ENCODE results near the gene WDCP. TPM values are rescaled to one million over a fixed set of nuclear protein-coding genes. Genes with fewer than 3 reads are reported as not detected.
"Not testable (repeated sequence)": the region's sequence is repeated elsewhere in the genome, so short reads cannot be mapped to it uniquely, and the experiment has no call there.

Gene WDCP, protein sequence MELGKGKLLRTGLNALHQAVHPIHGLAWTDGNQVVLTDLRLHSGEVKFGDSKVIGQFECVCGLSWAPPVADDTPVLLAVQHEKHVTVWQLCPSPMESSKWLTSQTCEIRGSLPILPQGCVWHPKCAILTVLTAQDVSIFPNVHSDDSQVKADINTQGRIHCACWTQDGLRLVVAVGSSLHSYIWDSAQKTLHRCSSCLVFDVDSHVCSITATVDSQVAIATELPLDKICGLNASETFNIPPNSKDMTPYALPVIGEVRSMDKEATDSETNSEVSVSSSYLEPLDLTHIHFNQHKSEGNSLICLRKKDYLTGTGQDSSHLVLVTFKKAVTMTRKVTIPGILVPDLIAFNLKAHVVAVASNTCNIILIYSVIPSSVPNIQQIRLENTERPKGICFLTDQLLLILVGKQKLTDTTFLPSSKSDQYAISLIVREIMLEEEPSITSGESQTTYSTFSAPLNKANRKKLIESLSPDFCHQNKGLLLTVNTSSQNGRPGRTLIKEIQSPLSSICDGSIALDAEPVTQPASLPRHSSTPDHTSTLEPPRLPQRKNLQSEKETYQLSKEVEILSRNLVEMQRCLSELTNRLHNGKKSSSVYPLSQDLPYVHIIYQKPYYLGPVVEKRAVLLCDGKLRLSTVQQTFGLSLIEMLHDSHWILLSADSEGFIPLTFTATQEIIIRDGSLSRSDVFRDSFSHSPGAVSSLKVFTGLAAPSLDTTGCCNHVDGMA
- 3.6 TPM for polyA plus RNA-seq (2013)

DNA sequence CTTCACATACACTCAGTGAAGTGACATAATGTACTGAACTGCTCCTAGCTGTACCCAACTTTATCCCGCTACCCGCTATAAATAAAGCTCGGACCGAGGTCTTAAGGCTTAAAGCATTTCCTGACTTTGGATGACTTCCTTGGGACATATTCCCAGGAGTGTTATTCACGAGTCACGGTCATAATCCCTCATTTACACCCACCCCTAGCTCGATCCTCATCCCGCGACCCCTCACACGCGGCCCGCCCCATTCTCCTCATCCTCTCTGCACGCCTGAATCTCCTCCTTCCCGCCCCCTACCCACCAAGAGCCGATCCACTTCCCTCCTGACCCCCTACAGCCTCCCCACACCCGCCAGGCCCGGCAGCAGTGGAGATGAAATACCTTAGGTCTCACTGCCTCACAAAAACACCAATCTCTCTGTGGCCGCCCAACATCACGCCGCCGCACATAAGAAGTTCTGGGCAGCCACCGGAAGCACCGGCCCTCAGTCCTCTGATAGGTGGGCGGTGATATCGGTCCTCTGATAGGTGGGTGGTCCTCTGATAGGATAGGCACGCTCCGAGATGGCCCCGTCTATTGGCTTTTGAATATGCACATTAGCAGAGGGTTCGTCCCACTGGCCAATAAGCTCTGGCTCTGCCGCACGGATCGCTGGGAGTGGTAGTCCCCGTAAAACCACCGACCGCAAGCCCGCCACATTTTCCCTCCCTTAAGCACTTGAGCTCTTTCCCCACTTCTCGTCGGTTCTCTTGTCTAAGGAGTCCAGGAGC is at the start of gene WDCP:
Gene WDCP, minus strand, starts transcription at position 462 of the 773 bp plus-strand sequence. CDS start 7,897 bp downstream, outside the sequence.
- Histone ChIP-seq H3K4me3 (ENCODE audit: control insufficient read depth in 1 of 7, extremely low read depth in 1 of 7, insufficient read depth in 4 of 7, low read depth in 2 of 7, low read length in 6 of 7) (peak within 1 kb of the TSS; percentile 63 to 94 (median 85)), H3K36me3 (ENCODE audit: control insufficient read depth in 4 of 4, insufficient read depth in 4 of 4, low read length in 3 of 4) (peaks cover 0 to 2% (median 0%) of the 10 kb centered on the region in 4 experiments), H3K27ac (ENCODE audit: insufficient read depth in 1 of 2, low read depth in 1 of 2, low read length in 2 of 2, poor library complexity in 1 of 2, severe bottlenecking in 2 of 2) (peak within 1 kb of the TSS; percentile 58 to 68), H3K4me1 (ENCODE audit: control extremely low read depth in 1 of 4, control insufficient read depth in 4 of 4, insufficient read depth in 4 of 4, low read length in 3 of 4) (peaks cover 5 to 34% (median 27%) of the 10 kb centered on the region in 4 experiments), H3K27me3 (replicated peaks in 2 of 5; ENCODE audit: control insufficient read depth in 4 of 5, insufficient read depth in 5 of 5, low read length in 4 of 5) (peaks cover 0 to 37% (median 15%) of the 10 kb centered on the region in 5 experiments), H3K9me3 (ENCODE audit: control extremely low read depth in 1 of 5, control insufficient read depth in 4 of 5, insufficient read depth in 2 of 5, low read depth in 1 of 5, low read length in 4 of 5) (no peaks in the 10 kb centered on the region)
- CTCF ChIA-PET = interaction anchor here (0.5 to 1.8 kb wide), 10 partner anchors 12 to 280 kb away, joined by 3 to 15 read pairs (median 3); partner anchors contain the start of gene TP53I3
- DNase-seq = peak; percentile 98 to 99 (median 98)
- POLR2A ChIA-PET = interaction anchor here (0.6 to 1.3 kb wide), 3 partner anchors 30 to 77 kb away, joined by 3 to 12 read pairs (median 3); partner anchors contain the start of gene SF3B6
- 0% methylated on average over 27 of the region's 38 CpGs for WGBS (ENCODE audit: insufficient coverage)

DNA sequence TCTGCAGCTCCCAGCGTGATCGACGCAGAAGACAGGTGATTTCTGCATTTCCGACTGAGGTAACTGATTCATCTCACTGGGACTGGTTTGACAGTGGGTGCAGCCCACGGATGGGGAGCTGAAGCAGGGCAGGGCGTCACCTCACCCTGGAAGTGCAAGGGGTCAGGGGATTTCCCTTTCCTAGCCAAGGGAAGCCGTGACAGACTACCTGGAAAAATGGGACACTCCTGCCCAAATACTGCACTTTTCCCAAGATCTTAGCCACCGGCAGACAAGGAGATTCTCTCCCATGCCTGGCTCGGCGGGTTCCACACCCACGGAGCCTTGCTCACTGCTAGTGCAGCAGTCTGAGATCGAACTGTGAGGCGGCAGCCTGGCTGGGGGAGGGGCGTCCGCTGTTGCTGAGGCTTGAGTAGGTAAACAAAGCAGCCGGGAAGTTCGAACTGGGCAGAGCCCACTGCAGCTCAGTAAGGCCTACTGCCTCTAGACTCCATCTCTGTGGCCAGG is 48.0 kb upstream of the WDCP start:
- H3K9me3 ChIP-seq (ENCODE audit: control extremely low read depth in 1 of 5, control insufficient read depth in 4 of 5, insufficient read depth in 2 of 5, low read depth in 1 of 5, low read length in 4 of 5); H3K4me1 ChIP-seq (ENCODE audit: control extremely low read depth in 1 of 4, control insufficient read depth in 4 of 4, insufficient read depth in 4 of 4, low read length in 3 of 4); DNase-seq; POLR2A ChIA-PET; H3K4me3 ChIP-seq (ENCODE audit: control insufficient read depth in 1 of 7, extremely low read depth in 1 of 7, insufficient read depth in 4 of 7, low read depth in 2 of 7, low read length in 6 of 7); H3K27me3 ChIP-seq (replicated peaks in 2 of 5; ENCODE audit: control insufficient read depth in 4 of 5, insufficient read depth in 5 of 5, low read length in 4 of 5); H3K27ac ChIP-seq (ENCODE audit: insufficient read depth in 1 of 2, low read depth in 1 of 2, low read length in 2 of 2, poor library complexity in 1 of 2, severe bottlenecking in 2 of 2): not testable (repeated sequence)
- CTCF ChIA-PET = interaction anchor here (0.8 to 1.9 kb wide), 2 partner anchors 17 to 19 kb away, joined by 3 to 4 read pairs; partner anchors contain the start of gene SF3B6
- peaks cover 3 to 38% (median 16%) of the 10 kb centered on the region in 4 experiments for H3K36me3 ChIP-seq (ENCODE audit: control insufficient read depth in 4 of 4, insufficient read depth in 4 of 4, low read length in 3 of 4)
- WGBS (ENCODE audit: insufficient coverage) = 98% methylated on average over 16 of the region's 17 CpGs

DNA sequence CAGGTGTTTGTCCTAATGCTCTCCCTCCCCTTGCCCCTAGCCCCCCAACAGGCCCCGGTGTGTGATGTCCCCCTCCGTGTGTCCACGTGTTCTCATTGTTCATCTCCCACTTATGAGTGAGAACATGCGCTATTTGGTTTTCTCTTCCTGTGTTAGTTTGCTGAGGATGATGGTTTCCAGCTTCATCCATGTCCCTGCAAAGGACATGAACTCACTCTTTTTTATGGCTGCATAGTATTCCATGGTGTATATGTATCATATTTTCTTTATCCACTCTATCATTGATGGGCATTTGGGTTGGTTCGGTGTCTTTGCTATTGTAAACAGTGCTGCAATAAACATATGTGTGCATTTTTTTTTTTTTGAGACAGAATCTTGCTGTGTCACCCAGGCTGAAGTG is 46.1 kb upstream of the WDCP start:
- CTCF ChIA-PET = interaction anchor here (1.5 kb wide), 1 partner anchor 71 kb away, joined by 3 read pairs; no protein-coding TSS in a partner anchor
- POLR2A ChIA-PET = interaction anchor here (1.5 kb wide), 1 partner anchor 9 kb away, joined by 3 read pairs; the partner anchor contains the start of gene TP53I3
- H3K4me1 ChIP-seq (ENCODE audit: control extremely low read depth in 1 of 4, control insufficient read depth in 4 of 4, insufficient read depth in 4 of 4, low read length in 3 of 4); H3K4me3 ChIP-seq (ENCODE audit: control insufficient read depth in 1 of 7, extremely low read depth in 1 of 7, insufficient read depth in 4 of 7, low read depth in 2 of 7, low read length in 6 of 7); H3K27me3 ChIP-seq (replicated peaks in 2 of 5; ENCODE audit: control insufficient read depth in 4 of 5, insufficient read depth in 5 of 5, low read length in 4 of 5); DNase-seq; H3K27ac ChIP-seq (ENCODE audit: insufficient read depth in 1 of 2, low read depth in 1 of 2, low read length in 2 of 2, poor library complexity in 1 of 2, severe bottlenecking in 2 of 2); H3K9me3 ChIP-seq (ENCODE audit: control extremely low read depth in 1 of 5, control insufficient read depth in 4 of 5, insufficient read depth in 2 of 5, low read depth in 1 of 5, low read length in 4 of 5): not testable (repeated sequence)
- peaks cover 3 to 48% (median 16%) of the 10 kb centered on the region in 4 experiments for H3K36me3 ChIP-seq (ENCODE audit: control insufficient read depth in 4 of 4, insufficient read depth in 4 of 4, low read length in 3 of 4)
- WGBS (ENCODE audit: insufficient coverage) = no CpG with 5 or more reads among the region's 5 CpGs

DNA sequence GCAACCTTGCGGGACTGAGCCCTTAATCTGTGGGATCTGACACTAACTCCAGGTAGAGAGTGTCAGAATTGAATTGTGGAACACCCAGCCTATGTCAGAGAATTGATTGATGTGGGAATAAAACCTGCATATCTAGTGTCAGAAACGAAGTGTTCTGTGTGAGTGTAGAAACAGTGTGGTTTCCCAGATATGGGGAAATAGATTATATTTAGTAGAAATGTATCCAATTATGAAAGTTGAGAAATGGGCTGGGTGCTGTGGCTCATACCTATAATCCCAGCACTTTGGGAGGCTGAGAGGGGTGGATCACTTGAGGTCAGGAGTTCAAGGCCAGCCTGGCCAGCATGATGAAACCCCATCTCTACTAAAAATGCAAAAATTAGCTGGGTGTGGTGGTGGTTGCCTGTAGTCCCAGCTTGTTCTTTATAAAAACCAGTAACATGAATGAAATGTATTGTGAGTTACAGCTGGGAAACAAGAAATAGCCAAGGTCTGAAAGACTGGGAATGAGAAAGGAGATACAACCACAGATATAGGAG is 41.7 kb upstream of the WDCP start:
- Histone ChIP-seq H3K36me3 (ENCODE audit: control insufficient read depth in 4 of 4, insufficient read depth in 4 of 4, low read length in 3 of 4) (peaks cover 3 to 30% (median 5%) of the 10 kb centered on the region in 4 experiments), H3K9me3 (ENCODE audit: control extremely low read depth in 1 of 5, control insufficient read depth in 4 of 5, insufficient read depth in 2 of 5, low read depth in 1 of 5, low read length in 4 of 5) (no peaks in the 10 kb centered on the region), H3K4me3 (ENCODE audit: control insufficient read depth in 1 of 7, extremely low read depth in 1 of 7, insufficient read depth in 4 of 7, low read depth in 2 of 7, low read length in 6 of 7) (no peak overlapping the region), H3K4me1 (ENCODE audit: control extremely low read depth in 1 of 4, control insufficient read depth in 4 of 4, insufficient read depth in 4 of 4, low read length in 3 of 4) (peaks cover 4 to 13% (median 8%) of the 10 kb centered on the region in 4 experiments), H3K27ac (ENCODE audit: insufficient read depth in 1 of 2, low read depth in 1 of 2, low read length in 2 of 2, poor library complexity in 1 of 2, severe bottlenecking in 2 of 2) (no peak overlapping the region), H3K27me3 (replicated peaks in 2 of 5; ENCODE audit: control insufficient read depth in 4 of 5, insufficient read depth in 5 of 5, low read length in 4 of 5) (no peaks in the 10 kb centered on the region)
- ChIA-PET POLR2A (no interaction called here), CTCF (interaction anchor here (0.6 to 1.4 kb wide), 2 partner anchors 33 to 265 kb away, joined by 3 to 5 read pairs; no protein-coding TSS in a partner anchor)
- DNase-seq = no peak
- no CpG with 5 or more reads among the region's 2 CpGs for whole genome bisulfite sequencing (ENCODE audit: insufficient coverage)

DNA sequence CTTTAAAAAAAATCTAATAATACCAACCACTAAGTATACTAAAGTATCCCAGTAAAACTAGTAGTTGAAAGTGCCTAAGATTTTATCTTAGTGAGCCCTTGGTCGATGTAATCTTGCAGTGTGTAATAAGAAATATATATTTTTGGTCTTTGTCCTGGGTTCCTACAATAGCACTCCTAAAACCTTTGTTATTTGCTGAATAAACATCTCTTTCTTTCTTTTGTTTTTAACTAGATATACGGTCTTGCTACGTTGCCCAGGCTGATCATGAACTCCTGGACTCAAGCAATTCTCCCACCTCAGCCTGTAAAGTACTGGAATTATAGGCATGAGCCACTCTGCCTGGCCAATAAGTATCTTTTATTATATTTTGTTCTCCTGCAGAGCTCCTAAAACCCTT is 39.8 kb upstream of the WDCP start:
- H3K27ac ChIP-seq (ENCODE audit: insufficient read depth in 1 of 2, low read depth in 1 of 2, low read length in 2 of 2, poor library complexity in 1 of 2, severe bottlenecking in 2 of 2) = no peak overlapping the region
- 83% methylated on average over 1 of the region's 3 CpGs for WGBS (ENCODE audit: insufficient coverage)
- ChIA-PET CTCF (no interaction called here), POLR2A (no interaction called here)
- no peak overlapping the region for H3K4me3 ChIP-seq (ENCODE audit: control insufficient read depth in 1 of 7, extremely low read depth in 1 of 7, insufficient read depth in 4 of 7, low read depth in 2 of 7, low read length in 6 of 7)
- no peaks in the 10 kb centered on the region for H3K9me3 ChIP-seq (ENCODE audit: control extremely low read depth in 1 of 5, control insufficient read depth in 4 of 5, insufficient read depth in 2 of 5, low read depth in 1 of 5, low read length in 4 of 5)
- H3K27me3 ChIP-seq (replicated peaks in 2 of 5; ENCODE audit: control insufficient read depth in 4 of 5, insufficient read depth in 5 of 5, low read length in 4 of 5) = no peaks in the 10 kb centered on the region
- H3K36me3 ChIP-seq (ENCODE audit: control insufficient read depth in 4 of 4, insufficient read depth in 4 of 4, low read length in 3 of 4) = peaks cover 0 to 33% (median 6%) of the 10 kb centered on the region in 4 experiments
- DNase-seq = no peak
- peaks cover 9 to 28% (median 20%) of the 10 kb centered on the region in 4 experiments for H3K4me1 ChIP-seq (ENCODE audit: control extremely low read depth in 1 of 4, control insufficient read depth in 4 of 4, insufficient read depth in 4 of 4, low read length in 3 of 4)

DNA sequence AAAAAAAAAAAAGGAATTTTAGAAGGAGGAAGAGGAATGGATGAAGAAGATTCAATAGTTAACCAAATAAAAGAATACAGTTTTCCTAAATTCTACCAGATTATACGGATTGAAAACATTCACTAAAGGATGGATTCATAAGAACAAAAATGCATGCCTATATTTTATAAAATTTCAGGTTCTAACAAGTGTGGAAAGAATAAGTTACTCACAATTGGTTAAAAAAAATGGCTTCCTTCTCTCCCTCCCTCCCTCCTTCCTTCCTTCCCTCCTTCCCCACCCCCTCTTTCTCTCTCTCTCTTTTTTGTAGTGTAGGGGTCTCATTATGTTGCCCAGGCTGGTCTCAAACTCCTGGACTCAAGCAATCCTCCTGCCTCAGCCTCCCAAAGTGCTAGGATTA is 39.0 kb upstream of the WDCP start:
- Histone ChIP-seq H3K27ac (ENCODE audit: insufficient read depth in 1 of 2, low read depth in 1 of 2, low read length in 2 of 2, poor library complexity in 1 of 2, severe bottlenecking in 2 of 2) (no peak overlapping the region), H3K36me3 (ENCODE audit: control insufficient read depth in 4 of 4, insufficient read depth in 4 of 4, low read length in 3 of 4) (peaks cover 0 to 40% (median 8%) of the 10 kb centered on the region in 4 experiments), H3K4me1 (ENCODE audit: control extremely low read depth in 1 of 4, control insufficient read depth in 4 of 4, insufficient read depth in 4 of 4, low read length in 3 of 4) (peaks cover 9 to 28% (median 20%) of the 10 kb centered on the region in 4 experiments), H3K4me3 (ENCODE audit: control insufficient read depth in 1 of 7, extremely low read depth in 1 of 7, insufficient read depth in 4 of 7, low read depth in 2 of 7, low read length in 6 of 7) (no peak overlapping the region), H3K27me3 (replicated peaks in 2 of 5; ENCODE audit: control insufficient read depth in 4 of 5, insufficient read depth in 5 of 5, low read length in 4 of 5) (no peaks in the 10 kb centered on the region), H3K9me3 (ENCODE audit: control extremely low read depth in 1 of 5, control insufficient read depth in 4 of 5, insufficient read depth in 2 of 5, low read depth in 1 of 5, low read length in 4 of 5) (no peaks in the 10 kb centered on the region)
- ChIA-PET CTCF (no interaction called here), POLR2A (no interaction called here)
- no peak for DNase-seq
- WGBS (ENCODE audit: insufficient coverage) = no CpG with 5 or more reads among the region's 1 CpG

All from common myeloid progenitor, CD34-positive (primary cell).